Lung (tissue), 13 donors: Measurements from ENCODE around the gene CABP7. TPM values are rescaled to one million over a fixed set of nuclear protein-coding genes. Genes with fewer than 3 reads are reported as not detected.
A peak's percentile ranks its signal among the peaks of the same experiment; 100 is the strongest.

Experiments
- ATAC-seq: fragments of 200-7000 bp; cut with Tn5 transposase; one replicate; pipeline ENCODE4 v1.9.1; 2020; ENCODE audit warnings: moderate number of reproducible peaks; ENCODE audit not compliant: insufficient read depth, low FRiP score
- DNase-seq, 3 donors: peaks; one replicate each; pipeline ENCODE4 v3.0.0-alpha.2; 2013 to 2017
- H3K27ac ChIP-seq, 2 donors: one replicate each; pipeline ENCODE4 v1.5.1; 2013; ENCODE audit warnings: mild to moderate bottlenecking in 2 of 2, moderate library complexity in 2 of 2, control low read depth in 1 of 2, inconsistent platforms in 1 of 2, low read depth in 1 of 2, low read length in 1 of 2
- H3K27me3 ChIP-seq, 3 donors: one replicate each; pipeline ENCODE4 v1.5.1; 2013; ENCODE audit warnings: low read length in 2 of 3; ENCODE audit not compliant: control insufficient read depth in 3 of 3, insufficient read depth in 3 of 3
- H3K36me3 ChIP-seq, 4 donors: one replicate each; pipeline ENCODE4 v1.5.1; 2013; ENCODE audit warnings: low read length in 4 of 4, mild to moderate bottlenecking in 1 of 4, moderate library complexity in 1 of 4; ENCODE audit not compliant: control insufficient read depth in 4 of 4, insufficient read depth in 4 of 4
- H3K4me1 ChIP-seq, 5 donors: one replicate each; pipeline ENCODE4 v1.5.1; 2013; ENCODE audit warnings: low read length in 5 of 5, mild to moderate bottlenecking in 2 of 5, moderate library complexity in 1 of 5; ENCODE audit not compliant: control insufficient read depth in 5 of 5, insufficient read depth in 5 of 5
- H3K4me3 ChIP-seq: one replicate; pipeline ENCODE4 v1.5.1; 2013; ENCODE audit warnings: mild to moderate bottlenecking, control low read depth, moderate library complexity
- H3K9ac ChIP-seq, 2 donors: one replicate each; pipeline ENCODE4 v1.5.1; 2013; ENCODE audit warnings: low read length in 2 of 2, control low read depth in 1 of 2; ENCODE audit not compliant: insufficient read depth in 1 of 2
- H3K9me3 ChIP-seq, 4 donors: one replicate each; pipeline ENCODE4 v1.5.1; 2013; ENCODE audit warnings: low read length in 3 of 4, mild to moderate bottlenecking in 1 of 4, moderate library complexity in 1 of 4; ENCODE audit not compliant: control insufficient read depth in 4 of 4, insufficient read depth in 3 of 4
- CTCF ChIP-seq: IDR thresholded peaks from 2 replicates; pipeline ENCODE4 v1.5.1; 2012; ENCODE audit warnings: mild to moderate bottlenecking; ENCODE audit errors: control extremely low read depth, extremely low read depth
- WGBS, 2 donors: extraction: QIAGEN DNeasy Blood & Tissue Kit; methylation state at CpG; one replicate each; pipeline ENCODE4 v1.1.7; 2013; 5-methylcytosine and 5-hydroxymethylcytosine counted together
- polyA plus RNA-seq, 2 donors: library from polyadenylated mRNA; stranded (reverse); fragments of 200-250 nt; gene quantifications; one replicate each; pipeline ENCODE4 v1.2.1, GENCODE V29; 2013
- small RNA-seq: library from RNA; depleted of rRNA; stranded (forward); fragments of <200 nt; gene quantifications from one replicate; pipeline ENCODE3, GENCODE V24; 2014; ENCODE audit warnings: low replicate concordance
- total RNA-seq, 2 donors: library from RNA; depleted of rRNA in 1 of 2; stranded (reverse); fragments of >200 nt in 1 of 2; gene quantifications; one replicate each; pipeline ENCODE4 v1.2.1, GENCODE V29; 2014 to 2021
- donor health status: control.
- donor health status: control.
- donor health status: Bipolar disorder and iron deficiency.
- donor health status: healthy.
- donor health status: DM: yes; HTN: yes; CAD: no.

Gene CABP7
- total and polyA plus RNA-seq, 4 donors, result 0.05 to 0.12 (median 0.06) TPM; not detected in 1

DNA sequence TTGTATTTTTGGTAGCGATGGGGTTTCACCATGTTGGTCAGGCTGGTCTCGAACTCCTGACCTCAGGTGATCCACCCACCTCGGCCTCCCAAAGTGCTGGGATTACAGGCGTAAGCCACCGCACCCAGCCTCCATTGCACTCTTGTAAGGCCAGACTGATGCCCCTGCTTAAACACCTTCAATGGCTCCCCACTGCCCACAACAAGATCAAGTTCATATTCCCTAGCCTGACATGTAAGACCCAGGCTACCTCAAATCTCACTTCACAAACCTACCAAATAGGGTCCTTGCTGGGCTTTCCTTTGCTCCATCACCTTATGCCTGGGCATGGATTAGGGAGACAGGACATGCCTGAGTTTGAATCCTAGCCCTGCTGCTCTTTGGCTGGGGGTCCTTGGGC, 60.4 kb downstream of the CABP7 start:
- Histone ChIP-seq H3K9ac (no peak overlapping the region), H3K9me3 (no peaks in the 10 kb centered on the region), H3K36me3 (no peaks in the 10 kb centered on the region), H3K4me3 (no peak overlapping the region), H3K4me1 (peaks cover 0 to 10% (median 8%) of the 10 kb centered on the region in 5 donors), H3K27ac (peak overlapping the region in 1 of 2 donors; percentile 51), H3K27me3 (no peaks in the 10 kb centered on the region)
- ATAC-seq (no peak), DNase-seq (no peak)
- 98 to 99% methylated on average over 5 of the region's 5 CpGs for WGBS, 2 donors
- no peak for TF ChIP-seq CTCF

DNA sequence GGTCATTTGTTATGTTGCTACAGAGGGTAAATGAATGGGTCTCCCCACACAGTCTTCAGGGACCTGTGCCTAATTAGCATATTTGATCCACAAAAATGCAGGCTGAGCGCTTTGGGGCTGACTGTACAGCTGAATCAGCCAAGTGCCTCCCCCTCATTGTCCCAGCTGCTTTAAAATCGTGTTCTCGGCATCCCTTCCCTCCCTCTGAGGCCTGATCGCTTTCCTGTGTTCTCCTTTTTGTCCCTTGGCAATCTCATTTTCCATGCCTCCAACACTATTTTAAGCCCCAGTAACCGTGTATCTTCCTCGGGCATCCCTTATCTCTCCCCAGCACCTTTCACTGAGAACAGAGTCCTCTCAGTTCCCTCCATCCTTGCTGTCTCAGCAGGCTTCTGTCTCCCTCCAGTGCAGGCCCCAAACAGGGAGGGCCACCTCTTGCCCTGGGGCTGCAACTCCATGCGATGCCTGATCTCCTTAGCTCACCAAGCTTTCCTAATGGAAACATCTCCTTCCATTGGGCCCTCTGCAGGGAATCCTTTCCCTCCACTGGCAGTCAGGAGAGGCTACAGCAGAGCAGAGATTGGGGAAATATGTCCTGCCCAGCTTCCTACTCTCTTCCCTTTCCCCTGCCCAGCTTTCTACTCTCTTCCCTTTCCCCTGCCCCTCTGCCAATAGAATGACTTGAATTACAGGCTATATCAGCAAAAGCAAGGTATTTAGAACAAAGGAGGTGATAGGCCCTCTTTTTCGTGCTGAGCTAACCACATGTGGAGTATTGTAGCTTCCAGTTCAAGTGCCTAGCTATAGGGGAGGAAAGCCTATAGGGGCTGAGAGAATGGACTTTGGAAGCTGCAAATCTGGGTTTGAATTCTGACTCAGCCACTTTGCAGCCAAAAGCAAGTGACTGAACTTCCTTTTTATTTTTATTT, 61.2 kb downstream of the CABP7 start:
- no peaks in the 10 kb centered on the region for H3K36me3 ChIP-seq
- peak overlapping the region; percentile 35 to 51 for H3K27ac ChIP-seq
- H3K9ac ChIP-seq, result no peak overlapping the region
- DNase-seq (no peak), ATAC-seq (no peak)
- no peaks in the 10 kb centered on the region for H3K27me3 ChIP-seq
- 69 to 70% methylated on average over 8 of the region's 8 CpGs for WGBS, 2 donors
- no peak overlapping the region for H3K4me3 ChIP-seq
- no peak for TF ChIP-seq CTCF
- H3K9me3 ChIP-seq, result no peaks in the 10 kb centered on the region
- peaks cover 0 to 10% (median 8%) of the 10 kb centered on the region in 5 donors for H3K4me1 ChIP-seq

Small RNAs within 50 kb of the gene (small RNA-seq; reads per million reads assigned to genes)
- gene AC004882.2, result not detected
- gene RF00019, result not detected

Other genes with a start within 250 kb of the CABP7 start
- gene NEFH, start 239.8 kb upstream of the CABP7 start, total RNA-seq, result under 1 TPM; 0.61 to 0.71 TPM
- gene NEFH, start 239.8 kb upstream of the CABP7 start, polyA plus RNA-seq, result under 1 TPM; 0.22 to 0.50 TPM
- 10 to 100 TPM; 34.3 to 51.8 TPM for gene THOC5, start 166.2 kb upstream of the CABP7 start, total RNA-seq
- gene THOC5, start 166.2 kb upstream of the CABP7 start, polyA plus RNA-seq, result 10 to 100 TPM; 21.0 to 21.4 TPM
- gene NIPSNAP1, start 138.9 kb upstream of the CABP7 start, total RNA-seq, result 10 to 100 TPM; 24.6 to 35.2 TPM
- gene NIPSNAP1, start 138.9 kb upstream of the CABP7 start, polyA plus RNA-seq, result 10 to 100 TPM; 19.0 to 23.2 TPM
- 10 to 100 TPM; 19.4 to 49.7 TPM for gene NF2, start 116.4 kb upstream of the CABP7 start, total RNA-seq
- 10 to 100 TPM in 1 of 2 donors, 1 to 10 TPM in 1; 8.9 to 13.2 TPM for gene NF2, start 116.4 kb upstream of the CABP7 start, polyA plus RNA-seq
- gene ZMAT5, start 47.0 kb downstream of the CABP7 start, total RNA-seq, result 10 to 100 TPM; 11.2 to 23.7 TPM
- gene ZMAT5, start 47.0 kb downstream of the CABP7 start, polyA plus RNA-seq, result 10 to 100 TPM; 27.1 to 32.5 TPM
- gene UQCR10, start 47.4 kb downstream of the CABP7 start, total RNA-seq, result 10 to 100 TPM; 67.5 to 92.4 TPM
- 100 to 1,000 TPM; 174 to 290 TPM for gene UQCR10, start 47.4 kb downstream of the CABP7 start, polyA plus RNA-seq
- 10 to 100 TPM; 38.6 to 61.6 TPM for gene ASCC2, start 118.3 kb downstream of the CABP7 start, total RNA-seq
- 10 to 100 TPM; 46.5 to 60.8 TPM for gene ASCC2, start 118.3 kb downstream of the CABP7 start, polyA plus RNA-seq
- gene MTMR3, start 163.2 kb downstream of the CABP7 start, total RNA-seq, result 10 to 100 TPM; 50.8 to 86.0 TPM
- 10 to 100 TPM; 13.6 to 31.9 TPM for gene MTMR3, start 163.2 kb downstream of the CABP7 start, polyA plus RNA-seq